Left lung (tissue), 14 donors: ENCODE results near the gene MGST3. TPM values are rescaled to one million over a fixed set of nuclear protein-coding genes. Genes with fewer than 3 reads are reported as not detected.
"Not testable (repeated sequence)": the region's sequence is repeated elsewhere in the genome, so short reads cannot be mapped to it uniquely, and the experiment has no call there.

Experiments used
- ATAC-seq: fragments of 200-7000 bp; cut with Tn5 transposase; one replicate; pipeline ENCODE4 v1.9.1; 2020; ENCODE audit warnings: moderate library complexity
- DNase-seq, 4 donors: peaks; one replicate each; pipeline ENCODE4 v3.0.0-alpha.2; 2013 to 2020
- H3K27ac ChIP-seq, 2 donors: fragments of 200-600 bp; sonication (generic) in 1 of 2; one replicate each; pipeline versions ENCODE4 v1.5.0 to v1.8.0; 2020 to 2021
- H3K27me3 ChIP-seq, 2 donors: fragments of 200-600 bp; sonication (generic) in 1 of 2; one replicate each; pipeline versions ENCODE4 v1.5.0 to v1.8.0; 2020 to 2021
- H3K36me3 ChIP-seq, 2 donors: fragments of 200-600 bp; sonication (generic) in 1 of 2; one replicate each; pipeline versions ENCODE4 v1.5.0 to v1.8.0; 2020 to 2021
- H3K4me1 ChIP-seq, 2 donors: fragments of 200-600 bp; one replicate each; pipeline ENCODE4 v1.8.0; 2021
- H3K4me3 ChIP-seq, 2 donors: fragments of 200-600 bp; sonication (generic) in 1 of 2; one replicate each; pipeline versions ENCODE4 v1.5.0 to v1.8.0; 2020 to 2021; ENCODE audit warnings: mild to moderate bottlenecking in 1 of 2
- H3K9me3 ChIP-seq, 2 donors: fragments of 200-600 bp; sonication (generic) in 1 of 2; one replicate each; pipeline versions ENCODE4 v1.5.0 to v1.8.0; 2020 to 2021
- CTCF ChIP-seq, 2 donors: fragments of 200-600 bp; sonication (generic) in 1 of 2; IDR thresholded peaks; one replicate each; pipeline versions ENCODE4 v1.5.0 to v1.8.0; 2021; ENCODE audit warnings: antibody characterized with exemption in 2 of 2
- intact Hi-C, 2 donors: fragments of 100-400 bp; cut with DNase I; formaldehyde crosslinking; loops; one replicate each; pipeline versions ENCODE4 v1.11.2 to v1.14.2; 2022
- long read RNA-seq, 12 donors: library from polyadenylated mRNA in 2 of 12; unstranded in 2 of 12; transcript quantifications; one replicate each; pipeline ENCODE4 v2.0.0 and lab custom pipeline, GENCODE V29; 2019 to 2026
- polyA plus RNA-seq, 6 donors: library from polyadenylated mRNA; unstranded; fragments of 120-200 nt; gene quantifications; one replicate each; pipeline ENCODE4 v1.2.1, GENCODE V29; 2013; ENCODE audit not compliant: insufficient read length in 6 of 6
- total RNA-seq, 2 donors: library from RNA; stranded (reverse); fragmentation: NEBNext Ultra II Directional; extraction: Animal tissue kit (Norgen Biotek cat#: 25700); gene quantifications; one replicate each; pipeline ENCODE4 v1.2.1, GENCODE V29; 2021
- donor health status: DM: no; HTN: yes; CAD: no.
- donor health status: DM: no; HTN: no; CAD: no.

MGST3 gene
- total RNA-seq = 100 to 1,000 TPM; 213 to 217 TPM
- 100 to 1,000 TPM; 137 to 183 (median 169) TPM for polyA plus RNA-seq
- long read RNA-seq, donor 1, transcript MGST3-213 (1 exons, 3,101 nt) = minor isoform, 10 of 244 reads
- long read RNA-seq, donor 1, transcript MGST3-205 (6 exons, 1,015 nt) = major isoform, 191 of 244 reads
- long read RNA-seq, donor 1, partial matches to known transcripts = 17 of 244 reads
- long read RNA-seq, donor 1, other reads (novel, unspliced or antisense) = 19 of 244 reads
- long read RNA-seq, donor 2, transcript MGST3-205 (6 exons, 1,015 nt) = major isoform, 154 of 209 reads
- long read RNA-seq, donor 2, transcript MGST3-213 (1 exons, 3,101 nt) = minor isoform, 9 of 209 reads
- long read RNA-seq, donor 2, partial matches to known transcripts = 33 of 209 reads
- long read RNA-seq, donor 2, other reads (novel, unspliced or antisense) = 6 of 209 reads
- long read RNA-seq, donor 3, transcript MGST3-207 (2 exons, 1,002 nt) = minor isoform, 5 of 146 reads
- long read RNA-seq, donor 3, transcript MGST3-205 (6 exons, 1,015 nt) = major isoform, 119 of 146 reads
- long read RNA-seq, donor 3, partial matches to known transcripts = 14 of 146 reads
- long read RNA-seq, donor 3, other reads (novel, unspliced or antisense) = 5 of 146 reads
- long read RNA-seq, donor 4, transcript MGST3-205 (6 exons, 1,015 nt) = major isoform, 224 of 269 reads
- long read RNA-seq, donor 4, partial matches to known transcripts = 12 of 269 reads
- long read RNA-seq, donor 4, other reads (novel, unspliced or antisense) = 27 of 269 reads
- long read RNA-seq, donor 5, transcript MGST3-213 (1 exons, 3,101 nt) = minor isoform, 5 of 141 reads
- long read RNA-seq, donor 5, transcript MGST3-205 (6 exons, 1,015 nt) = major isoform, 104 of 141 reads
- long read RNA-seq, donor 5, partial matches to known transcripts = 24 of 141 reads
- long read RNA-seq, donor 5, other reads (novel, unspliced or antisense) = 5 of 141 reads
- long read RNA-seq, donor 6, transcript MGST3-205 (6 exons, 1,015 nt) = major isoform, 153 of 201 reads
- long read RNA-seq, donor 6, partial matches to known transcripts = 26 of 201 reads
- long read RNA-seq, donor 6, other reads (novel, unspliced or antisense) = 12 of 201 reads
- long read RNA-seq, donor 7, transcript MGST3-205 (6 exons, 1,015 nt) = major isoform, 78 of 101 reads
- long read RNA-seq, donor 7, transcript MGST3-213 (1 exons, 3,101 nt) = minor isoform, 8 of 101 reads
- long read RNA-seq, donor 7, partial matches to known transcripts = 11 of 101 reads
- long read RNA-seq, donor 7, other reads (novel, unspliced or antisense) = 0 of 101 reads
- long read RNA-seq, donor 8, transcript MGST3-205 (6 exons, 1,015 nt) = major isoform, 62 of 74 reads
- long read RNA-seq, donor 8, transcript MGST3-213 (1 exons, 3,101 nt) = minor isoform, 8 of 74 reads
- long read RNA-seq, donor 8, partial matches to known transcripts = 0 of 74 reads
- long read RNA-seq, donor 8, other reads (novel, unspliced or antisense) = 0 of 74 reads
- long read RNA-seq, donor 9 = 0 reads
- long read RNA-seq, donor 10, transcript MGST3-205 (6 exons, 1,015 nt) = major isoform, 218 of 263 reads
- long read RNA-seq, donor 10, partial matches to known transcripts = 11 of 263 reads
- long read RNA-seq, donor 10, other reads (novel, unspliced or antisense) = 25 of 263 reads
- long read RNA-seq, donor 11, transcript MGST3-205 (6 exons, 1,015 nt) = major isoform, 238 of 334 reads
- long read RNA-seq, donor 11, transcript MGST3-211 (2 exons, 772 nt) = minor isoform, 17 of 334 reads
- long read RNA-seq, donor 11, partial matches to known transcripts = 65 of 334 reads
- long read RNA-seq, donor 11, other reads (novel, unspliced or antisense) = 9 of 334 reads
- long read RNA-seq, donor 12, transcript MGST3-205 (6 exons, 1,015 nt) = major isoform, 111 of 140 reads
- long read RNA-seq, donor 12, transcript MGST3-213 (1 exons, 3,101 nt) = minor isoform, 7 of 140 reads
- long read RNA-seq, donor 12, partial matches to known transcripts = 11 of 140 reads
- long read RNA-seq, donor 12, other reads (novel, unspliced or antisense) = 6 of 140 reads

DNA sequence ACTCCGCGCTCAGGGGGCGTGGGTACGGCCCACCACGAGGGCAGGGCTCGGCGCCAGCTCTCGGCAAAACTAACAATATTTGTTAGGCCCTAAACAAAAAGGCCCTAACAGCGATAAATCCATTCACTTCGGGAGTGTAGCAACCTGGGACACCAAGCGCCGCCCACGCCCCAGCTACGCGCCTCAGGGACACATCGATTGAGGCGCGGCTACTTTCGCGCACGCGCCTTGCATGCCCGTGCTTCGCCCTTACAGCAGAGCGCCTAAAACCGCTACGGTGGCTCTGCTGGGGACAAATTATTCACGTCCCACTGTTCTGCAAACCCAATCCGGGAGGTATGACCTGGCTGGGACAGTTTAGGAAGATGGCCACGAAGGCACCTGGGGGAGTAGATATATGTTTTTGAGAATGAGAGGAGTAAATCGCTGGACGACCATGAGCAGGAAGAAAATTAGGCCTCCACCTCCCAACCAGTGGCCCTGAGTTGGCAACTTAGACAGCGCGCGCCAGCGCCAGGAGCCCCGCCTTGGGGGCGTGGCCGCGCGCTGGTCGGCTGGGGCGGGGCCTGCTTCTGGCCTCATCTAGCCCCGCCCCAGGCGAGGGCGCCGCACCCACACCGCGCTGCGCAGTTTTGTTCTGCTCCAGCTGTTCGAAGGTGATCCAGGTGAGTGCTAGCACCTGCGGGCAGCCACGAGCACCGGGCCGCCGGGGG is at the start of gene MGST3:
Gene MGST3, plus strand, starts transcription at position 606 of the 713 bp plus-strand sequence. CDS start 18,614 bp downstream, outside the sequence.
- peak within 1 kb of the TSS; percentile 66 to 83 for H3K4me3 ChIP-seq
- intact Hi-C loops = no loop called here

DNA sequence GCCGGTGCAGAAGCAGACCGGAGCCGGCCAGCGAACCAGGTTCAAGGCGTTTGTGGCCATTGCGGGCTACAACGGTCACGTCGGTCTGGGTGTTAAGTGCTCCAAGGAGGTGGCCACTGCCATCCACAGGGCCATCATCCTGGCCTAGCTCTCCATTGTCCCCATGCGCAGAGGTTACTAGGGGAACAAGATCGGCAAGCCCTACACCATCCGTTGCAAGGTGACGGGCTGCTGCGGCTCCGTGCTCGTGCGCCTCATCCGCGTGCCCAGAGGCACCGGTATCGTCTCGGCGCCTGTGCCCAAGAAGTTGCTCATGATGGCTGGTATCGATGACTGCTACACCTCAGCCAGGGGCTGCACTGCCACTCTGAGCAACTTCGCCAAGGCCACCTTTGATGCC is 49.1 kb upstream of the MGST3 start:
- H3K4me1 ChIP-seq = no peaks in the 10 kb centered on the region
- H3K9me3 ChIP-seq = no peaks in the 10 kb centered on the region
- H3K4me3 ChIP-seq = no peak overlapping the region
- intact Hi-C loops = no loop called here
- no peaks in the 10 kb centered on the region for H3K27me3 ChIP-seq
- H3K27ac ChIP-seq = no peak overlapping the region
- no peak for DNase-seq
- TF ChIP-seq CTCF (IDR thresholded peaks at IDR 0.05) = no peak
- no peaks in the 10 kb centered on the region for H3K36me3 ChIP-seq
- ATAC-seq = no peak

More for the DNA sequence above, at the start of gene MGST3:
- no peaks in the 10 kb centered on the region for H3K9me3 ChIP-seq
- peak; percentile 97 for ATAC-seq
- H3K36me3 ChIP-seq = no peaks in the 10 kb centered on the region
- H3K27ac ChIP-seq = peak within 1 kb of the TSS; percentile 90 to 94
- TF ChIP-seq CTCF (IDR thresholded peaks at IDR 0.05) = no peak
- H3K4me1 ChIP-seq = peaks cover 33 to 48% of the 10 kb centered on the region in 2 donors
- DNase-seq = peak; percentile 97 to 100 (median 98)
- no peaks in the 10 kb centered on the region for H3K27me3 ChIP-seq

DNA sequence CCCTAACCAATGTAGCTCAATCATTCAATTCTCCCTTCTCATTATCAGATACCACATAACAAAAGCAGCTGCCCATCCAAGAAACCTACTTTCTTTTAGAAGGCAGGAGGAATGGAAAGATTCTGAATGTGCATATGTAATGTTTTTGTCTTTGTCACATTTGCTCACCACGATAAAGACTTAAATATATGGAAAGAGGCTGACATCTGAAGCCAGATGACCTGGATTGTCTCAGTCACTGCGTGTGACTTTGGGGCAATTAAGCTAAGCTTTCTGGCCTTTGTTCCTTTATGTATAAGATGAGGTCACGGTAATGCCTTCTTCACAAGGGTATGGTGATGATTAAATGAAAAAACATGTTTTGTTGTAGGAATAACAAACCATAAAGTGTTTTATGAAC is 44.6 kb upstream of the MGST3 start:
- no peak for TF ChIP-seq CTCF (IDR thresholded peaks at IDR 0.05)
- no peaks in the 10 kb centered on the region for H3K4me1 ChIP-seq
- intact Hi-C loops = no loop called here

GRCh38 chr1:165591391-165591790 is 39.6 kb upstream of the MGST3 start:
- H3K4me3 ChIP-seq, ATAC-seq, H3K4me1 ChIP-seq, H3K9me3 ChIP-seq, H3K36me3 ChIP-seq, H3K27ac ChIP-seq, DNase-seq: not testable (repeated sequence)
- intact Hi-C loops = loop anchor here (5.0 to 10.0 kb wide), 2 partner anchors 184 to 187 kb away; no protein-coding TSS in a partner anchor
- peaks cover 10 to 45% of the 10 kb centered on the region in 2 donors for H3K27me3 ChIP-seq

More for the DNA sequence above, 44.6 kb upstream of the MGST3 start:
- no peak overlapping the region for H3K27ac ChIP-seq
- peaks cover 0 to 1% of the 10 kb centered on the region in 2 donors for H3K27me3 ChIP-seq
- H3K9me3 ChIP-seq = no peaks in the 10 kb centered on the region
- H3K36me3 ChIP-seq = no peaks in the 10 kb centered on the region
- ATAC-seq (no peak), DNase-seq (no peak)
- no peak overlapping the region for H3K4me3 ChIP-seq
